Peyer's patch (tissue), 4 donors: Measurements from ENCODE around the gene MEX3A. TPM values are rescaled to one million over a fixed set of nuclear protein-coding genes. Genes with fewer than 3 reads are reported as not detected.

Source experiments
- DNase-seq, 3 donors: peaks; one replicate each; pipeline ENCODE4 v3.0.0-alpha.2; 2017 to 2019
- H3K27ac ChIP-seq, 4 donors: fragments of 200-600 bp; sonication (generic); one replicate each; pipeline ENCODE4 v1.5.1; 2016 to 2019
- H3K27me3 ChIP-seq, 2 donors: fragments of 200-600 bp; sonication (generic); one replicate each; pipeline ENCODE4 v1.5.1; 2019
- H3K36me3 ChIP-seq, 3 donors: fragments of 200-600 bp; sonication (generic); one replicate each; pipeline ENCODE4 v1.5.1; 2016 to 2019
- H3K4me1 ChIP-seq, 4 donors: fragments of 200-600 bp; sonication (generic); one replicate each; pipeline ENCODE4 v1.5.1; 2016 to 2019
- H3K4me3 ChIP-seq, 4 donors: fragments of 200-600 bp; sonication (generic); 1 replicate in 3 of 4; 2 replicates in 1 of 4; pipeline ENCODE4 v1.5.1; 2016 to 2019; ENCODE audit warnings: mild to moderate bottlenecking in 1 of 4
- H3K9me3 ChIP-seq, 4 donors: fragments of 200-600 bp; sonication (generic); one replicate each; pipeline ENCODE4 v1.5.1; 2016 to 2019; ENCODE audit warnings: mild to moderate bottlenecking in 1 of 4
- CTCF ChIP-seq, 6 experiments: fragments of 450-650 bp in 4 of 6; fragments of 200-600 bp in 2 of 6; sonication (generic) in 1 of 6; IDR thresholded peaks; one replicate each; pipeline ENCODE4 v1.5.1; 2017 to 2019; ENCODE audit warnings: antibody characterized with exemption in 6 of 6, mild to moderate bottlenecking in 3 of 6, moderate library complexity in 1 of 6
- POLR2A ChIP-seq, 2 donors: fragments of 450-650 bp; IDR thresholded peaks; one replicate each; pipeline ENCODE4 v1.5.1; 2017; ENCODE audit warnings: antibody characterized with exemption in 2 of 2, mild to moderate bottlenecking in 2 of 2, moderate library complexity in 2 of 2
- total RNA-seq, 4 donors: library from RNA; depleted of rRNA; stranded (reverse); fragments of >200 nt; gene quantifications; one replicate each; pipeline ENCODE4 v1.1.0, GENCODE V29; 2016

Gene MEX3A, protein sequence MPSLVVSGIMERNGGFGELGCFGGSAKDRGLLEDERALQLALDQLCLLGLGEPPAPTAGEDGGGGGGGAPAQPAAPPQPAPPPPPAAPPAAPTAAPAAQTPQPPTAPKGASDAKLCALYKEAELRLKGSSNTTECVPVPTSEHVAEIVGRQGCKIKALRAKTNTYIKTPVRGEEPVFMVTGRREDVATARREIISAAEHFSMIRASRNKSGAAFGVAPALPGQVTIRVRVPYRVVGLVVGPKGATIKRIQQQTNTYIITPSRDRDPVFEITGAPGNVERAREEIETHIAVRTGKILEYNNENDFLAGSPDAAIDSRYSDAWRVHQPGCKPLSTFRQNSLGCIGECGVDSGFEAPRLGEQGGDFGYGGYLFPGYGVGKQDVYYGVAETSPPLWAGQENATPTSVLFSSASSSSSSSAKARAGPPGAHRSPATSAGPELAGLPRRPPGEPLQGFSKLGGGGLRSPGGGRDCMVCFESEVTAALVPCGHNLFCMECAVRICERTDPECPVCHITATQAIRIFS
- 1 to 10 TPM in 1 of 4 donors, under 1 TPM in 1, not detected in 2; 0.80 to 2.1 TPM for total RNA-seq

DNA sequence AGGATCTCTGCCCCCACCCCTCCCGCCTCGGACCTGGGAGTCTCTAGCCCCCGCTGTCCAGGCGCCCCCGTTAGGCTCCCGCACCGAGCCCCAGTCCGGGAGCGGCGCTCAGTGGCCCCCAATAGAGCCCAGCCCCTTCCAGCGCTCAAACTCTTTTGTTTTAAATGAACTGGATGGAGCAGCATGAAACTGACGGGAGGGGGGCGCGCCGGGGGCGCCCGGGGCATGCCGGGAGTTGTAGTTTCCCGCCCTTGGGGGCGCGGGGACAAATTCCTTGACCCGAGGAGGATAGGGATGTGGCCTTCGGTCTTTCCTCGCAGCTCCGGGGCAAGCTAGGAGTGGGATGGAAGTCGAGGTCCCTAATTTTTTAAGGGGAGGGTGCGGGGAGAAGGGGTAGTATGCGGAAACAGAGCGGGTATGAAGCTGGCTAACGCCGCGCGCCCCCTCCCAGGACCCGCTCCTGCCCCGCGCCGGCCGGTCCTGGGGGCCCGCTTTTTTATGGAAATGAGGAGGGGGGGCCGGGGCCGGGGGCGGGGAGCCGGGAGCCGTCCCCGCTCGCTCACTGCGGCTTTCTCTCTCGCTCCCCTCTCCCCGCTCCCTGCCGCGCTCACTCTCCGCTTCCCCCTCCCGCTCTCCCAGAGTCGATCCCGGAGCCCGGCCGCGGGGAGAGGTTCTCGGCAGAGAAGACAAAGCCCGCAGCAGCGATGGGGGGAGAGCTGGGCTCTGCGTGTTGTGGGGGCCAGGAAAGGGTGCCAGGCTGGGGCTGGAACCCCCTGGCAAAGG is at the start of gene MEX3A:
MEX3A (minus strand) TSS at position 157 of the 783 bp plus-strand sequence. CDS start 467 bp downstream, outside the sequence.
- peak; percentile 54 to 83 (median 82) for DNase-seq
- no peaks in the 10 kb centered on the region for H3K27me3 ChIP-seq
- peak within 1 kb of the TSS in 3 of 4 donors; percentile 39 to 58 (median 48) for H3K27ac ChIP-seq
- no peak for TF ChIP-seq POLR2A (IDR thresholded peaks at IDR 0.05)
- no peak for TF ChIP-seq CTCF (IDR thresholded peaks at IDR 0.05)
- no peaks in the 10 kb centered on the region for H3K36me3 ChIP-seq
- peaks cover 0 to 17% (median 6%) of the 10 kb centered on the region in 4 donors for H3K4me1 ChIP-seq
- H3K9me3 ChIP-seq = no peaks in the 10 kb centered on the region
- H3K4me3 ChIP-seq = peak within 1 kb of the TSS; percentile 60 to 90 (median 76)

DNA sequence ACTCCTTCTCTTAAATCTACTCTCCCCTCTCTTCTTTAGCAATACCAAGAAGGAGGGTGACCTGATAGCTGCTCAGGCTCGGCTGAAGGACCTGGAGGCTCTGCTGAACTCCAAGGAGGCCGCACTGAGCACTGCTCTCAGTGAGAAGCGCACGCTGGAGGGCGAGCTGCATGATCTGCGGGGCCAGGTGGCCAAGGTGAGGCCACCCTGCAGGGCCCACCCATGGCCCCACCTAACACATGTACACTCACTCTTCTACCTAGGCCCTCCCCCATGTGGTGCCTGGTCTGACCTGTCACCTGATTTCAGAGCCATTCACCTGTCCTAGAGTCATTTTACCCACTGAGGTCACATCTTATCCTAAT is 48.3 kb upstream of the MEX3A start:
- no peak for TF ChIP-seq CTCF (IDR thresholded peaks at IDR 0.05)
- TF ChIP-seq POLR2A (IDR thresholded peaks at IDR 0.05) = no peak
- H3K27ac ChIP-seq = peak overlapping the region in 3 of 4 donors; percentile 59 to 97 (median 88)
- H3K36me3 ChIP-seq = peaks cover 0 to 52% (median 0%) of the 10 kb centered on the region in 3 donors
- no peak overlapping the region for H3K4me3 ChIP-seq
- H3K4me1 ChIP-seq = peaks cover 7 to 51% (median 36%) of the 10 kb centered on the region in 4 donors
- no peak for DNase-seq
- no peaks in the 10 kb centered on the region for H3K9me3 ChIP-seq
- no peaks in the 10 kb centered on the region for H3K27me3 ChIP-seq

- peaks cover 0 to 46% (median 0%) of the 10 kb centered on the region in 3 donors for H3K36me3 ChIP-seq
- no peak for TF ChIP-seq POLR2A (IDR thresholded peaks at IDR 0.05)
- peak; percentile 92 to 98 (median 98) for TF ChIP-seq CTCF (IDR thresholded peaks at IDR 0.05)
- H3K27ac ChIP-seq = peak overlapping the region; percentile 59 to 97 (median 82)
- H3K4me3 ChIP-seq = peak overlapping the region in 2 of 4 donors; percentile 16 to 24
- no peaks in the 10 kb centered on the region for H3K9me3 ChIP-seq
- peaks cover 7 to 57% (median 39%) of the 10 kb centered on the region in 4 donors for H3K4me1 ChIP-seq
- peak; percentile 77 to 93 (median 88) for DNase-seq
- no peaks in the 10 kb centered on the region for H3K27me3 ChIP-seq
Observed at GRCh38 chr1:156129687-156130577, 47.7 kb upstream of the MEX3A start.

DNA sequence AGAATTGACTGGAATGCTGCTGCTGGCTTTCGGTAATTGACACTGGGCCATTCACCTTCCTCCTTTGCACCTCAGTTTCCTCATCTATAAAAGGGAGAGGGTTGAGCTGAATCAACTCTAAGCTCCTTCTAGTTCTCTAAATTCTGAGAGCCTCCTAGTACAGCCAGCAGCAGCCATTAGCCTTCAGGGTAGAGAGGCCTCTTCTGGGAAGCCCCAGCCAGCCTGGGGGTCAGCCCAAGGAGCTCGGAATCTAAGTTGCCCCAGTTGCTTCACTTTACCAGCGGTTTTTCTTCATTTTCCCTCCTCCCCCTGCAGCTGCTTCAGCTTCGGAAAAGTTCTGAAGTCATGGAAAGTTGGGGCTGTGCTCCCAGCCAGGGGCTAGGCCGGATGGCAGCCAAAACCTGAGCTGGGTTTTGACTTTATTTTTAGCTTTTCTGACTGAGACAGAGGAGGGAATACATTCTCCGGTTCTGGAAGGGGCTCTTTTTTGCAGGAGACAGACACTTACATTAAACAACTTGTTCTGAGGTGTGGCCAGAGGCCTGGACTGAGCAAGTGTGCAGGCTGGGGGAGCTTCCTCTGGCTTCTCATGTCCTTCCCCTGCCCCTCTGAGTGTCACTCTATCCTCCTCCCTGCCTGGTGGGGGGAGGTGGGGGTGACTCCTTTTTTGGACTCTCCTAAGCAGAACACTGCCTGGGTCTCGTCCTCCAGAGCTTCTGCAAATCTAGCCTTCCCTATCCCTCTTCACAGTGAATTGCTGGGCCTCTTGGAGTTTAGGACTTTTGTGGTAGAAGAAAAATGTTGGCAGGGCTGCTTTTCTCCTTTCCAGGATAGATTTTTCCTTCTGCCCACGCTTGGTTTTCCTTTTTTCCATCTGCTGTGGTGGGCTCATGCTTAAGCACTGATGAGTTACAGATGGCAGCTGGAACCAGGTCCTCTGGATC is 46.7 kb upstream of the MEX3A start:
- H3K4me1 ChIP-seq = peaks cover 7 to 67% (median 50%) of the 10 kb centered on the region in 4 donors

More for the DNA sequence above, 46.7 kb upstream of the MEX3A start:
- peak in 1 of 3 donors; percentile 43 for DNase-seq
- Histone ChIP-seq H3K9me3 (no peaks in the 10 kb centered on the region), H3K27me3 (no peaks in the 10 kb centered on the region), H3K4me3 (peak overlapping the region in 1 of 4 donors; percentile 16), H3K27ac (peak overlapping the region; percentile 59 to 97 (median 82)), H3K36me3 (peaks cover 0 to 36% (median 0%) of the 10 kb centered on the region in 3 donors)
- no peak for TF ChIP-seq CTCF (IDR thresholded peaks at IDR 0.05)
- no peak for TF ChIP-seq POLR2A (IDR thresholded peaks at IDR 0.05)
